GM19438 (cell line): ENCODE results near the gene DHX57.

Experiments
- ATAC-seq: cut with Tn5 transposase; IDR thresholded peaks from one replicate; pipeline ENCODE4 v1.9.1; 2021; ENCODE audit warnings: low read depth; ENCODE audit not compliant: unreplicated experiment

DHX57 gene

GRCh38 chr2:38754049-38754448, 121.7 kb downstream of the DHX57 start:
- no peak for ATAC-seq

- ATAC-seq, result peak; percentile 27
Observed at GRCh38 chr2:38751596-38752410, 123.9 kb downstream of the DHX57 start.

GRCh38 chr2:38750891-38751595, 124.7 kb downstream of the DHX57 start, which contains the start of gene SRSF7:
SRSF7 (minus strand) TSS chr2:38751361; CDS start chr2:38751256, 105 bp downstream.
- peak; percentile 75 for ATAC-seq

GRCh38 chr2:38750011-38750890, 125.5 kb downstream of the DHX57 start:
- ATAC-seq, result peak; percentile 37

- no peak for ATAC-seq
Observed at GRCh38 chr2:38748943-38749804, 126.6 kb downstream of the DHX57 start.

- no peak for ATAC-seq
Observed at GRCh38 chr2:38748391-38748790, 127.3 kb downstream of the DHX57 start.

GRCh38 chr2:38747819-38748218, 127.9 kb downstream of the DHX57 start:
- no peak for ATAC-seq
